ENCODE data around the gene STK36.

Gene STK36

GRCh38 chr2:218659988-218660358, 11.9 kb upstream of the STK36 start:
- no peak for TF ChIP-seq CTCF (IDR thresholded peaks at IDR 0.05; ENCODE audit: extremely low read depth, insufficient read depth, missing control alignments)
- in situ Hi-C loops (cut with MboI; ENCODE audit: low pct_unique_long_range_greater_than_20kb, low sequenced_read_pairs, unreplicated experiment): loop anchor here (25.0 kb wide), 1 partner anchor 373 kb away; the partner anchor contains the start of gene TMBIM1
- peak; percentile 30 for DNase-seq (ENCODE audit: low spot score)

GRCh38 chr2:218662377-218662776, 9.5 kb upstream of the STK36 start:
- in situ Hi-C loops (cut with MboI; ENCODE audit: low pct_unique_long_range_greater_than_20kb, low sequenced_read_pairs, unreplicated experiment): loop anchor here (25.0 kb wide), 1 partner anchor 375 kb away; the partner anchor contains the start of gene TMBIM1
- no peak for DNase-seq (ENCODE audit: low spot score)
- TF ChIP-seq CTCF (IDR thresholded peaks at IDR 0.05; ENCODE audit: extremely low read depth, insufficient read depth, missing control alignments): no peak

GRCh38 chr2:218662827-218663226, 9.1 kb upstream of the STK36 start:
- in situ Hi-C loops (cut with MboI; ENCODE audit: low pct_unique_long_range_greater_than_20kb, low sequenced_read_pairs, unreplicated experiment): loop anchor here (25.0 kb wide), 1 partner anchor 376 kb away; the partner anchor contains the start of gene TMBIM1
- no peak for DNase-seq (ENCODE audit: low spot score)
- TF ChIP-seq CTCF (IDR thresholded peaks at IDR 0.05; ENCODE audit: extremely low read depth, insufficient read depth, missing control alignments): no peak

GRCh38 chr2:218663901-218664300, 8.0 kb upstream of the STK36 start:
- TF ChIP-seq CTCF (IDR thresholded peaks at IDR 0.05; ENCODE audit: extremely low read depth, insufficient read depth, missing control alignments): no peak
- in situ Hi-C loops (cut with MboI; ENCODE audit: low pct_unique_long_range_greater_than_20kb, low sequenced_read_pairs, unreplicated experiment): loop anchor here (25.0 kb wide), 1 partner anchor 377 kb away; the partner anchor contains the start of gene TMBIM1
- no peak for DNase-seq (ENCODE audit: low spot score)

- TF ChIP-seq CTCF (IDR thresholded peaks at IDR 0.05; ENCODE audit: extremely low read depth, insufficient read depth, missing control alignments): no peak
- in situ Hi-C loops (cut with MboI; ENCODE audit: low pct_unique_long_range_greater_than_20kb, low sequenced_read_pairs, unreplicated experiment): loop anchor here (25.0 kb wide), 1 partner anchor 377 kb away; the partner anchor contains the start of gene TMBIM1
- DNase-seq (ENCODE audit: low spot score): no peak
Measured at GRCh38 chr2:218664653-218665052, 7.2 kb upstream of the STK36 start.

- DNase-seq (ENCODE audit: low spot score): no peak
- no peak for TF ChIP-seq CTCF (IDR thresholded peaks at IDR 0.05; ENCODE audit: extremely low read depth, insufficient read depth, missing control alignments)
- in situ Hi-C loops (cut with MboI; ENCODE audit: low pct_unique_long_range_greater_than_20kb, low sequenced_read_pairs, unreplicated experiment): loop anchor here (25.0 kb wide), 1 partner anchor 384 kb away; the partner anchor contains the start of gene TMBIM1
Measured at GRCh38 chr2:218671097-218671653, 711 bp upstream of the STK36 start.
